Endothelial cell of umbilical vein (primary cell): ENCODE data around the gene PTPN12.

Source experiments
- EZH2 ChIP-seq: IDR thresholded peaks from 2 replicates; pipeline ENCODE4 v1.6.1; 2012; ENCODE audit warnings: borderline replicate concordance, low read depth, mild to moderate bottlenecking, moderate library complexity, low read length, inconsistent platforms; ENCODE audit not compliant: severe bottlenecking
- MAX ChIP-seq: IDR thresholded peaks from 2 replicates; pipeline ENCODE4 v1.6.1; 2011; ENCODE audit not compliant: insufficient read depth, insufficient read length
- POLR2A ChIP-seq: IDR thresholded peaks from 2 replicates; pipeline ENCODE4 v1.6.1; 2012; ENCODE audit warnings: low read depth, mild to moderate bottlenecking, control low read depth, low read length
- POLR2AphosphoS5 ChIP-seq: IDR thresholded peaks from 2 replicates; pipeline ENCODE4 v1.6.1; 2012; ENCODE audit warnings: low read depth, mild to moderate bottlenecking, control low read depth, low read length, moderate library complexity; ENCODE audit not compliant: insufficient read depth
- TF ChIP-seq, protein P1 (sequence below), 2 donors: IDR thresholded peaks; 1 replicate in 1 of 2; 2 replicates in 1 of 2; pipeline ENCODE4 v1.5.1; 2011; ENCODE audit warnings: low read length in 2 of 2, mild to moderate bottlenecking in 2 of 2, moderate library complexity in 2 of 2, control low read depth in 1 of 2, inconsistent platforms in 1 of 2, low read depth in 1 of 2; ENCODE audit not compliant: insufficient read depth in 1 of 2; ENCODE audit errors: extremely low read depth in 1 of 2

GRCh38 chr7:77569514-77570232 is 32.6 kb downstream of the PTPN12 start:
- TF ChIP-seq, protein P1, sequence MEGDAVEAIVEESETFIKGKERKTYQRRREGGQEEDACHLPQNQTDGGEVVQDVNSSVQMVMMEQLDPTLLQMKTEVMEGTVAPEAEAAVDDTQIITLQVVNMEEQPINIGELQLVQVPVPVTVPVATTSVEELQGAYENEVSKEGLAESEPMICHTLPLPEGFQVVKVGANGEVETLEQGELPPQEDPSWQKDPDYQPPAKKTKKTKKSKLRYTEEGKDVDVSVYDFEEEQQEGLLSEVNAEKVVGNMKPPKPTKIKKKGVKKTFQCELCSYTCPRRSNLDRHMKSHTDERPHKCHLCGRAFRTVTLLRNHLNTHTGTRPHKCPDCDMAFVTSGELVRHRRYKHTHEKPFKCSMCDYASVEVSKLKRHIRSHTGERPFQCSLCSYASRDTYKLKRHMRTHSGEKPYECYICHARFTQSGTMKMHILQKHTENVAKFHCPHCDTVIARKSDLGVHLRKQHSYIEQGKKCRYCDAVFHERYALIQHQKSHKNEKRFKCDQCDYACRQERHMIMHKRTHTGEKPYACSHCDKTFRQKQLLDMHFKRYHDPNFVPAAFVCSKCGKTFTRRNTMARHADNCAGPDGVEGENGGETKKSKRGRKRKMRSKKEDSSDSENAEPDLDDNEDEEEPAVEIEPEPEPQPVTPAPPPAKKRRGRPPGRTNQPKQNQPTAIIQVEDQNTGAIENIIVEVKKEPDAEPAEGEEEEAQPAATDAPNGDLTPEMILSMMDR (IDR thresholded peaks at IDR 0.05; ENCODE audit: extremely low read depth in 1 of 2, insufficient read depth in 1 of 2, low read depth in 1 of 2, low read length in 2 of 2) = no peak
- TF ChIP-seq POLR2AphosphoS5 (no peak), POLR2A (no peak), EZH2 (no peak), MAX (no peak)
